Measurements from ENCODE around the gene PRKCH.

DNA sequence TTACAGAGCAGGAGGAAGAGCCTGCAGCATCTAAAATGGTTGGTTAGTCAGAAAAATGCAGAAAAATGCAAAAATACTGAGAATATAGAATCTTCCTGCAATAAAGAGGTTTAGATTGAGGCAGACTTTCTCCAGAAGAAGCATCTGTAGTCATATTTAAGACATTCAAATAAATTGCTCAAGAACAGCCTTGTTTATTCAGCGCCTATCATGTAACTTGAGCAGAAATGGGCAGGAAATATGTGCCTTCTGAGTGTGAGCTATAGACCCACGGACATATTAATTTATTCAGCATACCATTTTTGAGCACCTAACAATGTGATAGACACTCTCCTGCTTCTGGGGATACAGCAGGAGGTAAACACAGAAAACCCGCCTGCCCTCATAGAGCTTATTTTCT lies 272.0 kb downstream of the PRKCH start:
- TF ChIP-seq CTCF (conservative IDR thresholded peaks at IDR 0.05; ENCODE audit: low read length): no peak
- TF ChIP-seq EZH2phosphoT487 (IDR thresholded peaks at IDR 0.05; ENCODE audit: borderline replicate concordance, low read depth, low read length): no peak
